Activated T-cell treated with anti-CD3 and anti-CD28 coated beads for 1 hour (primary cell): ENCODE results near the gene FGD5.

Experiments
- DNase-seq: peaks from one replicate; pipeline ENCODE4 v3.0.0-alpha.2; 2020; ENCODE audit warnings: low read depth

Gene FGD5, protein sequence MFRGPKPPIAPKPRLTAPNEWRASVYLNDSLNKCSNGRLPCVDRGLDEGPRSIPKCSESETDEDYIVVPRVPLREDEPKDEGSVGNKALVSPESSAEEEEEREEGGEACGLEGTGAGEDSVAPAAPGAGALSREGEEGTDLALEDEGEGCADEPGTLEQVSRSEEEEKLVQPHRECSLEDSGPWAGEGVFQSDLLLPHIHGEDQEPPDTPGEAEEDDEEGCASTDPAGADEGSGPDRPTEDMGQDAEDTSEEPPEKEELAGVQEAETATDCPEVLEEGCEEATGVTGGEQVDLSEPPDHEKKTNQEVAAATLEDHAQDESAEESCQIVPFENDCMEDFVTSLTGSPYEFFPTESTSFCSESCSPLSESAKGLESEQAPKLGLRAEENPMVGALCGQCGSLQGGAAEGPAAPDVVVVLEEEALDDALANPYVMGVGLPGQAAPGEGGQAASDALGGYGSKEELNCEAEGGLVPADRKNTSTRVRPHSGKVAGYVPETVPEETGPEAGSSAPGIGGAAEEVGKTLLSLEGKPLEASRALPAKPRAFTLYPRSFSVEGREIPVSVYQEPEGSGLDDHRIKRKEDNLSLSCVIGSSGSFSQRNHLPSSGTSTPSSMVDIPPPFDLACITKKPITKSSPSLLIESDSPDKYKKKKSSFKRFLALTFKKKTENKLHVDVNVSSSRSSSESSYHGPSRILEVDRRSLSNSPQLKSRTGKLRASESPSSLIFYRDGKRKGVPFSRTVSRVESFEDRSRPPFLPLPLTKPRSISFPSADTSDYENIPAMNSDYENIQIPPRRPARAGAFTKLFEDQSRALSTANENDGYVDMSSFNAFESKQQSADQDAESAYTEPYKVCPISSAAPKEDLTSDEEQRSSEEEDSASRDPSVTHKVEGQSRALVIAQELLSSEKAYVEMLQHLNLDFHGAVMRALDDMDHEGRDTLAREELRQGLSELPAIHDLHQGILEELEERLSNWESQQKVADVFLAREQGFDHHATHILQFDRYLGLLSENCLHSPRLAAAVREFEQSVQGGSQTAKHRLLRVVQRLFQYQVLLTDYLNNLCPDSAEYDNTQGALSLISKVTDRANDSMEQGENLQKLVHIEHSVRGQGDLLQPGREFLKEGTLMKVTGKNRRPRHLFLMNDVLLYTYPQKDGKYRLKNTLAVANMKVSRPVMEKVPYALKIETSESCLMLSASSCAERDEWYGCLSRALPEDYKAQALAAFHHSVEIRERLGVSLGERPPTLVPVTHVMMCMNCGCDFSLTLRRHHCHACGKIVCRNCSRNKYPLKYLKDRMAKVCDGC (N-terminal part only)

GRCh38 chr3:14818804-14819500, at the start of gene FGD5:
Gene FGD5 (plus strand): TSS chr3:14818962. CDS start chr3:14819072, 110 bp downstream.
- DNase-seq: no peak

DNA sequence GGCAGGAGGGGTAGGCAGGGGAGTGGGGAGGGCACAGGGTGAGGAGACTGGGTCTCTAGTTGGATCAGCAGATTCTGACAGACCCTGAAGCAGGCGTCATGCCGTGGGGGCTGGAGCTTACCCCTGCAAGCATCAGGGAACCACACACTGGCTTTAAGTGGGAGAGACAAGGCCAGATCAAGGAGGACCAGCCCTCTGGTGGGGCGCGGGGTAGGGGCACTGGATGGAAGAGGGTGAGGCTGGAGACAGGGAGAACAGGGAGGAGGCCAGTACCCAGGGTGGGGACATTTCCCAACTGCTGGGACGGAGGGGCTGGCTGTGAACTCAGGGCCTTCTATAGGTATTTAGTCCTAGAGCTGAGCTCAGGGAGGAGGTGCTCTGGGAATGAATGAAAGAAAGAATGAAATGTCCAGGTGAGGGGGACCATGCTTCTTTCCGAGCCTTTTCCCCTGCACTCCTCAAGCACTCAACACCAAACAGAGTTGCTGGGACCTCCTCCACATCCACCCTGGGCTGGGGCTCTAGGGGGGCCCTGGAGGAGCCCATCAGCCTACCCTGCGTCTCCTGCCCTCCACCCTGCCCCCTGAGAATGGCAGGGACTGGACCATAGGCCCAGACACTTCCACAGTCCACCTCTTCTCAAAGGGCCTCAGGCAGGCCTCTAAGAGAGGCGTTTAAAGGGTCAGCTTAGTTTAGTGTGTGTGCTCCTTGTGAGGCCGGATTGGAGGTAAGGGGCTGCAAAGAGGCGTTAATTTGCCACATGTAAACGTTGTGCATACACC, 49.0 kb upstream of the FGD5 start:
- DNase-seq: no peak

- DNase-seq: no peak
Measured at GRCh38 chr3:14770591-14770990, 48.2 kb upstream of the FGD5 start.

GRCh38 chr3:14771593-14772497, 46.9 kb upstream of the FGD5 start:
- no peak for DNase-seq

- no peak for DNase-seq
Measured at GRCh38 chr3:14772533-14773138, 46.1 kb upstream of the FGD5 start.

DNA sequence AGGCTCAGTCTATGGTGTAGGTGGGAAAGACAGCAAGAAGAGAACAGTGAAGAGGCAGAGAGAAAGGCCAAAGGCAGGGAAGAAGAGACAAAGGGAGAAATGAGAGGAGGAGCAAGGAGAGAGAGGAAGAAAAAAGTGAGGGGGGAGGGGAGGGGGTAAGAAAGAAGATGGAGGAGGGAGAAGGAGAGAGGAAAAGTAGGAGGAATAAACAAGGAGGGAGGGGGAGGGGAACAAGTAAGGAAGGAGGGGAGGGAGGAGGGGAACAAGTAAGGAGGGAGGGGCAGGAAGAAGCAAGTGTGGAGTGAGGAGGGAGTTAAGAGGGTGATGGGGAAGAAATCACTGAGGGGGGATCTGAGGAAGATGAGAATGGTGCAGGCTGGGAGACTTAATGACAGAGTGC, 45.5 kb upstream of the FGD5 start:
- no peak for DNase-seq

DNA sequence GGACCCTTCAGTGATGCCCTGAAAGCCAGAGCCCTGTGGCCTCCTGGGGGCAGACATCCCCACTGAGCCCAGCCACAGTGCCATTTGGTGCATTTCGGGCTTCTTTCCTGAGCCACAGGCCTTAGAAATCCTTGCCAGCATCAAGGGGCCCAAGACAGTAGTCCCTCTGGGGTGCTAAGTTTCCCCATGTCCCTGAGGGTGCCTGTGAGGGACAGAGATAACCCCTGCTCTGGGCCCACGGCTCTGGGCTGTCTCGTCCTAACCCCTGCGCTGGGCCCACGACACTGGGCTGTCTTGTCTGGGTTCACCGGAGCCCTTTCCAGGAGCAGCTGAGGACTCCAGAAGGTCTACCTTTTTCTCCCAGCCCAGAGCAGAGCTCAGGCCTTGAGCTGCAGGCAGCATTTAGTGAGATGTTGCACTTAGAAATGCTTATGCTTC, 45.1 kb upstream of the FGD5 start:
- DNase-seq: no peak

- DNase-seq: no peak
Measured at GRCh38 chr3:14774431-14774830, 44.3 kb upstream of the FGD5 start.

- DNase-seq: no peak
Measured at GRCh38 chr3:14775011-14775410, 43.8 kb upstream of the FGD5 start.

GRCh38 chr3:14775563-14775962, 43.2 kb upstream of the FGD5 start:
- no peak for DNase-seq

GRCh38 chr3:14779069-14779685, 39.6 kb upstream of the FGD5 start:
- DNase-seq: no peak

DNA sequence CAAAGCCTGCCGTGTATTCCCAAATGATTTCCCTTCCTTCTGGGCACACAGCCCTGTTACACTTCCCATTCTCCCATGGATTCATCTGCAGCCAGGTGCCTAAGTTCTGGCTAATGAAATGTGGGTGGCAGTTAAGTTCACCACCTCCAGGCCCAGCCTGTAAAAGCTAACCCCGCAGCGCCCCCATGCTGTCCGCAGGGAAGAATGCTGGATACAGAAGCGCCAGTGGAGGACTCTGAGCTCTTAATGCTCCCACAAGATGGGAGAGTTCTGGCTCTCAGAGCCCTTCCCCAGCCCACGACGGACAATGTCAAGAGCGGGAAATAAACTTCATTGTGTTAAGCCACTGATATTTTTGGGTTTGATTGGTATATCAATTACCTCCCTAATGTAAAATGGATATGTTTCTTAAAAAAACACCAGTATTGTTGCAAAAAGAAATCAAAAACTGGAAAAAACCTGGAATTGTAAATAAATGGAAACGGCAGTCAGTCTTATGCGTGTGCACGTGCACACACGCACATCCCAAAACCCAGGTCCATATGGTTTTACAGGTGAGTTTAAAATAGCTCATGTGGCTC, 37.7 kb upstream of the FGD5 start:
- DNase-seq: no peak

DNA sequence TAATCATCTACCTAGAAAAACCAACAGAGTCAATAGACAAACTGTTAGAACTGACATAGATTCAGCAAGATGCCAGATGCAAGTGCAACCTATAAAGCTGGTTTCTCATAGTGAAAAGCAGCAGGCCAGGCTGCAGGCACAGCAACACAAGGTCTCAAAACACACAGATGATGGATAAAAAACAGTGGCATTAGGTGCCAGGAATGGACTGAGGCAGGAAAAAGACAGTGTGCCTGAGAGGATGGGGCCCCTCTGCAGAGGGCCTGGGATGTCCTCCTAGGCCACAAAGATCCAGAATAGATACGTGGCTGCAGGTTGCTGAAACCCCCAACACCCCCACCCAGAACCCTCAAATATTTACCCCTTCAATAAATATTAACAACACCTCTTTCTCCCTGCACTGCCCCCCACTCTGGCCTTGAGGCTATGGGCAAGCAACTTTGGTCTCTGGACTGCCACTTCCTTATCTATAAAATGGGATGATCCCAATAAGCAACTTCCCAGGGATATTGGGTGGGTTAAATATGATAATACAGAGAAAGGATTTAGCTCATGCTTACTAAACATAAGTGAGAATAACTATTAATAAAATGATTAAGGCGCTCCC, 35.2 kb upstream of the FGD5 start:
- no peak for DNase-seq

- DNase-seq: no peak
Measured at GRCh38 chr3:14784087-14784681, 34.6 kb upstream of the FGD5 start.

GRCh38 chr3:14785207-14786155, 33.3 kb upstream of the FGD5 start:
- DNase-seq: no peak

DNA sequence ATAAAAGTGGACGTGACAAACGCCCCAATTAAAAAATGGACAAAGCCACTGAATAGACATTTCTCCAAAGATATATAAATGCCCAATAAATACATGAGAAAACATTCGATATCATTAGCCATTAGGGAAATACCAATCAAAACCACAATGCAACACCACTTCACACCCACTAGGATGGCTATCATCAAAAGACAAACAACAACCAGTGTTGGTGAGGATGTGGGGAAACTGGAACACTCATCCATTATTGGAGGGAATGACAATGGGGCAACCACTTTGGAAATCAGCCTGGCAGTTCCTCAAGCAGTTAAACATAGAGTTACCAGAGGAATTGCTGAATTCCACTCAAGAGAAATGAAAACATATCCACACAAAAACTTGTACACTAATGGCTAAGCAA, 32.4 kb upstream of the FGD5 start:
- DNase-seq: no peak
